H1 (cell line): ENCODE data around the gene MED12L. TPM values are rescaled to one million over a fixed set of nuclear protein-coding genes. Genes with fewer than 3 reads are reported as not detected.

Experiments used
- CTCF ChIA-PET: fragments of 300-600 bp; sonication (Branson Sonifier 250); formaldehyde crosslinking; loops from one replicate; lab custom pipeline; 2021; ENCODE audit not compliant: partially characterized antibody; lab: Charles Lee
- POLR2A ChIA-PET: fragments of 300-600 bp; sonication (Branson Sonifier 250); formaldehyde crosslinking; loops from one replicate; lab custom pipeline; 2021; ENCODE audit warnings: inconsistent platforms; ENCODE audit not compliant: partially characterized antibody; lab: Charles Lee
- DNase-seq, 2 experiments: peaks; one replicate each; pipeline versions ENCODE4 v3.0.0 to v3.0.0-alpha.2; 2010 to 2022; ENCODE audit warnings: low spot score in 2 of 2, low read depth in 1 of 2, mixed read lengths in 1 of 2
- FAIRE-seq: peaks from 2 replicates; lab custom pipeline; 2011; peaks lifted over from hg19 to GRCh38; lab: Jason Lieb, UNC
- H2AFZ ChIP-seq: 2 replicates; pipeline ENCODE4 v1.8.1; 2012; ENCODE audit warnings: low read length, inconsistent platforms
- H2AK5ac ChIP-seq: 2 replicates; pipeline ENCODE4 v1.6.1; 2013; ENCODE audit warnings: low read depth, low read length
- H2BK120ac ChIP-seq: replicated peaks from 2 replicates; pipeline ENCODE3; 2013; ENCODE audit warnings: low read depth, low read length, inconsistent platforms
- H2BK12ac ChIP-seq: 2 replicates; pipeline ENCODE4 v1.6.1; 2013; ENCODE audit warnings: low read depth, low read length
- H2BK15ac ChIP-seq: 2 replicates; pipeline ENCODE4 v1.6.1; 2013; ENCODE audit warnings: low read length
- H2BK20ac ChIP-seq: 2 replicates; pipeline ENCODE4 v1.6.1; 2013; ENCODE audit warnings: low read length
- H2BK5ac ChIP-seq: 2 replicates; pipeline ENCODE4 v1.6.1; 2013; ENCODE audit warnings: low read depth, low read length
- H3K14ac ChIP-seq: 2 replicates; pipeline ENCODE4 v1.6.1; 2013; ENCODE audit warnings: inconsistent platforms; ENCODE audit not compliant: insufficient read length
- H3K18ac ChIP-seq: 2 replicates; pipeline ENCODE4 v1.6.1; 2013; ENCODE audit warnings: low read length; ENCODE audit errors: extremely low read depth
- H3K23ac ChIP-seq: 2 replicates; pipeline ENCODE4 v1.6.1; 2013; ENCODE audit warnings: inconsistent platforms; ENCODE audit not compliant: insufficient read length
- H3K23me2 ChIP-seq: 2 replicates; pipeline ENCODE4 v1.6.1; 2013; ENCODE audit warnings: low read depth, low read length
- H3K27ac ChIP-seq: 2 replicates; pipeline ENCODE4 v1.6.1; 2011; ENCODE audit warnings: low read depth, low read length, inconsistent platforms
- H3K27me3 ChIP-seq, 4 experiments: replicated peaks in 1 of 4; 1 replicate in 1 of 4; 2 replicates in 3 of 4; pipeline versions ENCODE4 v1.6.1 to v1.8.1; 2011 to 2013; ENCODE audit warnings: low read length in 3 of 4, mild to moderate bottlenecking in 3 of 4, inconsistent platforms in 2 of 4, mixed read lengths in 2 of 4, moderate library complexity in 1 of 4; ENCODE audit not compliant: control insufficient read depth in 3 of 4, insufficient read depth in 3 of 4; ENCODE audit errors: extremely low read depth in 1 of 4
- H3K36me3 ChIP-seq, 4 experiments: 2 replicates each; pipeline versions ENCODE4 v1.6.1 to v1.8.1; 2011 to 2013; ENCODE audit warnings: mild to moderate bottlenecking in 4 of 4, low read length in 3 of 4, moderate library complexity in 2 of 4, control low read depth in 1 of 4, inconsistent platforms in 1 of 4; ENCODE audit not compliant: insufficient read depth in 4 of 4, control insufficient read depth in 2 of 4
- H3K4ac ChIP-seq: replicated peaks from 2 replicates; pipeline ENCODE3; 2013; ENCODE audit warnings: low read length, low read depth, mixed read lengths, inconsistent platforms; ENCODE audit not compliant: insufficient read length
- H3K4me1 ChIP-seq, 4 experiments: replicated peaks in 1 of 4; 1 replicate in 1 of 4; 2 replicates in 3 of 4; pipeline versions ENCODE4 v1.6.1 to v1.8.1; 2011 to 2013; ENCODE audit warnings: low read length in 3 of 4, inconsistent platforms in 2 of 4, mixed read lengths in 1 of 4; ENCODE audit not compliant: insufficient read depth in 4 of 4, control insufficient read depth in 3 of 4
- H3K4me2 ChIP-seq, 2 experiments: 2 replicates each; pipeline versions ENCODE4 v1.6.1 to v1.8.1; 2011 to 2013; ENCODE audit warnings: low read depth in 2 of 2, low read length in 2 of 2, control low read depth in 1 of 2, inconsistent platforms in 1 of 2, mild to moderate bottlenecking in 1 of 2; ENCODE audit not compliant: insufficient read depth in 1 of 2
- H3K4me3 ChIP-seq, 4 experiments: fragments of 200-600, 300-600 bp in 1 of 4; sonication (generic), shearing (Covaris generic), sonication (Bioruptor Twin) in 1 of 4; 2 replicates each; pipeline versions ENCODE4 v1.5.1 to v1.8.1; 2011 to 2016; ENCODE audit warnings: low read length in 4 of 4, low read depth in 3 of 4, control low read depth in 2 of 4, inconsistent platforms in 2 of 4, mild to moderate bottlenecking in 2 of 4, mixed read lengths in 1 of 4, moderate library complexity in 1 of 4; ENCODE audit not compliant: insufficient read depth in 2 of 4; ENCODE audit errors: extremely low read depth in 1 of 4
- H3K56ac ChIP-seq: replicated peaks from 2 replicates; pipeline ENCODE3; 2013; ENCODE audit warnings: low read depth, mild to moderate bottlenecking, mixed read lengths, low read length, inconsistent platforms; ENCODE audit not compliant: insufficient read length
- H3K79me1 ChIP-seq: 2 replicates; pipeline ENCODE4 v1.6.1; 2013; ENCODE audit warnings: low read depth, low read length, control low read depth
- H3K79me2 ChIP-seq, 2 experiments: 2 replicates each; pipeline versions ENCODE4 v1.6.1 to v1.8.1; 2012 to 2013; ENCODE audit warnings: low read length in 2 of 2, mild to moderate bottlenecking in 2 of 2, inconsistent platforms in 1 of 2; ENCODE audit not compliant: insufficient read depth in 2 of 2, control insufficient read depth in 1 of 2
- H3K9ac ChIP-seq, 4 experiments: replicated peaks in 1 of 4; 1 replicate in 1 of 4; 2 replicates in 3 of 4; pipeline versions ENCODE4 v1.6.1 to v1.8.1; 2011 to 2013; ENCODE audit warnings: low read depth in 3 of 4, low read length in 3 of 4, control low read depth in 2 of 4, mild to moderate bottlenecking in 2 of 4, moderate library complexity in 2 of 4, inconsistent platforms in 1 of 4; ENCODE audit errors: extremely low read depth in 1 of 4
- H3K9me3 ChIP-seq, 2 experiments: 2 replicates each; pipeline versions ENCODE4 v1.6.1 to v1.8.1; 2012 to 2013; ENCODE audit warnings: mild to moderate bottlenecking in 2 of 2, moderate library complexity in 2 of 2, control low read depth in 1 of 2, inconsistent platforms in 1 of 2, low read depth in 1 of 2, low read length in 1 of 2, mixed read lengths in 1 of 2; ENCODE audit not compliant: insufficient read depth in 2 of 2
- H4K20me1 ChIP-seq, 2 experiments: replicated peaks in 1 of 2; 2 replicates each; pipeline versions ENCODE3 to v1.8.1; 2011 to 2013; ENCODE audit warnings: inconsistent platforms in 2 of 2, low read length in 2 of 2, mild to moderate bottlenecking in 1 of 2; ENCODE audit not compliant: insufficient read depth in 2 of 2, control insufficient read depth in 1 of 2
- H4K5ac ChIP-seq: 2 replicates; pipeline ENCODE4 v1.6.1; 2013; ENCODE audit warnings: low read length, low read depth, mixed read lengths, inconsistent platforms; ENCODE audit not compliant: insufficient read length
- H4K8ac ChIP-seq: 2 replicates; pipeline ENCODE4 v1.8.0; 2013; ENCODE audit warnings: mild to moderate bottlenecking, moderate library complexity, low read length, inconsistent platforms; ENCODE audit not compliant: insufficient read depth; ENCODE audit errors: extremely low read depth
- H4K91ac ChIP-seq: replicated peaks from 2 replicates; pipeline ENCODE3; 2013; ENCODE audit warnings: low read length, mixed read lengths, inconsistent platforms; ENCODE audit not compliant: insufficient read length
- BCL11A ChIP-seq, 2 experiments: IDR thresholded peaks; one replicate each; pipeline ENCODE4 v1.6.1; 2011; ENCODE audit warnings: low read depth in 2 of 2, low read length in 2 of 2, mild to moderate bottlenecking in 2 of 2
- KDM1A ChIP-seq: fragments of 200-600, 300-600 bp; sonication (generic); IDR thresholded peaks from 2 replicates; pipeline ENCODE4 v1.7.1; 2016; ENCODE audit warnings: mild to moderate bottlenecking, low read length, borderline replicate concordance
- KDM5A ChIP-seq: fragments of 200-600 bp; IDR thresholded peaks from 2 replicates; pipeline ENCODE4 v1.7.1; 2012; ENCODE audit warnings: mild to moderate bottlenecking, low read length, inconsistent platforms, mixed read lengths
- MAFK ChIP-seq: IDR thresholded peaks from 2 replicates; pipeline ENCODE4 v1.6.1; 2012; ENCODE audit warnings: low read depth, mild to moderate bottlenecking, improper control_type of control experiment, low read length
- MAX ChIP-seq: IDR thresholded peaks from 2 replicates; pipeline ENCODE4 v1.6.1; 2012; ENCODE audit warnings: inconsistent platforms
- NANOG ChIP-seq: IDR thresholded peaks from 2 replicates; pipeline ENCODE4 v1.6.1; 2011; ENCODE audit warnings: low read length, low read depth, mild to moderate bottlenecking, inconsistent platforms; ENCODE audit not compliant: insufficient read depth, poor library complexity, severe bottlenecking
- NRF1 ChIP-seq: IDR thresholded peaks from 2 replicates; pipeline ENCODE4 v1.6.1; 2011; ENCODE audit warnings: mild to moderate bottlenecking, low read depth, low read length, improper control_type of control experiment
- RFX5 ChIP-seq: IDR thresholded peaks from 2 replicates; pipeline ENCODE4 v1.6.1; 2011; ENCODE audit warnings: low read depth, low read length, improper control_type of control experiment, borderline replicate concordance
- RNF2 ChIP-seq: fragments of 200-900, 300-1000 bp; sonication (generic); IDR thresholded peaks from 2 replicates; pipeline ENCODE4 v1.7.1; 2016; ENCODE audit warnings: borderline replicate concordance, low read depth, mild to moderate bottlenecking, antibody characterized with exemption, low read length; ENCODE audit not compliant: poor library complexity, severe bottlenecking; ENCODE audit errors: missing control alignments
- SIN3A ChIP-seq, 2 experiments: IDR thresholded peaks in 1 of 2; conservative IDR thresholded peaks in 1 of 2; 2 replicates each; pipeline ENCODE4 v1.6.1; 2011 to 2012; ENCODE audit warnings: low read length in 2 of 2, improper control_type of control experiment in 1 of 2, low read depth in 1 of 2, mild to moderate bottlenecking in 1 of 2
- SIRT6 ChIP-seq: IDR thresholded peaks from one replicate; pipeline ENCODE4 v1.7.1; 2012; ENCODE audit warnings: low read length, inconsistent platforms
- TEAD4 ChIP-seq: IDR thresholded peaks from 2 replicates; pipeline ENCODE4 v1.6.1; 2012; ENCODE audit warnings: low read depth, low read length, inconsistent platforms, mixed read lengths
- YY1 ChIP-seq: IDR thresholded peaks from 2 replicates; pipeline ENCODE4 v1.6.1; 2011; ENCODE audit warnings: low read depth, mild to moderate bottlenecking, low read length
- WGBS, 2 experiments: shearing (Covaris generic) in 1 of 2; methylation state at CpG; one replicate each; pipeline versions ENCODE4 v1.1.6 to v1.1.7; 2013 to 2015; ENCODE audit warnings: low lambda C conversion rate in 2 of 2, mixed read lengths in 2 of 2, inconsistent platforms in 1 of 2, low coverage in 1 of 2, missing lambda C conversion rate in 1 of 2; ENCODE audit not compliant: insufficient replicate concordance in 2 of 2, insufficient coverage in 1 of 2, insufficient read length in 1 of 2; ENCODE audit errors: extremely low coverage in 1 of 2, missing lambda C conversion rate in 1 of 2; 5-methylcytosine and 5-hydroxymethylcytosine counted together
- polyA plus RNA-seq, 7 experiments: library from polyadenylated mRNA; depleted of rRNA in 3 of 7; stranded (reverse) in 5 of 7; unstranded in 2 of 7; fragments of >200 nt in 5 of 7; fragments of 200-250 nt in 2 of 7; gene quantifications; 1 replicate in 5 of 7; 2 replicates in 1 of 7; 4 replicates in 1 of 7; pipeline versions ENCODE4 v1.2.1 to v1.2.3, GENCODE V29; 2011 to 2013; ENCODE audit warnings: missing spikeins in 2 of 7, mixed read lengths in 2 of 7
- total RNA-seq: library from RNA; stranded (reverse); fragmentation: NEBNext Ultra II Directional; extraction: Animal tissue kit (Norgen Biotek cat#: 25700); gene quantifications from 2 replicates; pipeline ENCODE4 v1.2.1, GENCODE V29; 2021

Gene MED12L
- total and polyA plus RNA-seq, 2 of the 8 experiments (the other 6 are each of a cell fraction or from before 2014, with no cell fraction given): 3.6 to 26.2 TPM

- 73% methylated on average over 2 of the region's 2 CpGs; no CpG with 5 or more reads in 1 of the 2 experiments for WGBS, 2 experiments
- TF ChIP-seq KDM1A: no peak
- TF ChIP-seq BCL11A (IDR thresholded peaks at IDR 0.05; ENCODE audit: low read depth in 2 of 2, low read length in 2 of 2): no peak
- TF ChIP-seq YY1: no peak
- TF ChIP-seq SIRT6: no peak
- TF ChIP-seq NANOG: no peak
- TF ChIP-seq KDM5A: no peak
- TF ChIP-seq NRF1: no peak
- no peak for TF ChIP-seq RNF2
- no peak for TF ChIP-seq MAFK
- no peak for TF ChIP-seq SIN3A (conservative IDR thresholded peaks at IDR 0.05 in 1 of 2, IDR thresholded peaks at IDR 0.05 in 1 of 2; ENCODE audit: low read depth in 1 of 2, low read length in 2 of 2)
- TF ChIP-seq TEAD4: no peak
- TF ChIP-seq MAX: no peak
- no peak for TF ChIP-seq RFX5
Observed at GRCh38 chr3:151428386-151428785, 342.9 kb downstream of the MED12L start.

More at GRCh38 chr3:151428386-151428785, 342.9 kb downstream of the MED12L start:
- Histone ChIP-seq H2BK15ac (no peak overlapping the region), H2BK120ac (no peak overlapping the region), H3K79me2 (no peaks in the 10 kb centered on the region), H3K9me3 (no peaks in the 10 kb centered on the region), H2BK20ac (no peak overlapping the region), H3K14ac (no peak overlapping the region), H3K36me3 (peaks cover 0 to 5% (median 2%) of the 10 kb centered on the region in 4 experiments; a peak in 4 of 8 replicates), H3K4me3 (no peak overlapping the region), H4K5ac (no peak overlapping the region), H3K4me2 (no peak overlapping the region), H2BK12ac (no peak overlapping the region), H3K23me2 (no peaks in the 10 kb centered on the region), H3K9ac (no peak overlapping the region), H3K4ac (no peak overlapping the region), H3K27me3 (no peaks in the 10 kb centered on the region), H2AFZ (no peak overlapping the region), H2AK5ac (no peak overlapping the region), H3K79me1 (no peaks in the 10 kb centered on the region; the same call in 1 of the 2 replicates), H4K20me1 (no peaks in the 10 kb centered on the region), H3K23ac (no peak overlapping the region), H3K4me1 (peaks cover 0 to 11% (median 10%) of the 10 kb centered on the region in 4 experiments; a peak in 4 of 7 replicates), H3K27ac (no peak overlapping the region), H4K91ac (no peak overlapping the region), H3K18ac (no peak overlapping the region), H2BK5ac (no peak overlapping the region), H4K8ac (no peak overlapping the region), H3K56ac (no peak overlapping the region)
- CTCF ChIA-PET: interaction anchor here (1.0 to 8.4 kb wide), 6 partner anchors 11 to 411 kb away, joined by 3 to 48 read pairs (median 4); no protein-coding TSS in a partner anchor
- POLR2A ChIA-PET: no interaction called here
- DNase-seq (no peak), FAIRE-seq (no peak)
